Measurements from ENCODE around the gene HK3. TPM values are rescaled to one million over a fixed set of nuclear protein-coding genes. Genes with fewer than 3 reads are reported as not detected.
"Not testable (repeated sequence)": the region's sequence is repeated elsewhere in the genome, so short reads cannot be mapped to it uniquely, and the experiment has no call there.

The HK3 gene
- total RNA-seq, 1 donor from 2014 or later, result 61.2 TPM

DNA sequence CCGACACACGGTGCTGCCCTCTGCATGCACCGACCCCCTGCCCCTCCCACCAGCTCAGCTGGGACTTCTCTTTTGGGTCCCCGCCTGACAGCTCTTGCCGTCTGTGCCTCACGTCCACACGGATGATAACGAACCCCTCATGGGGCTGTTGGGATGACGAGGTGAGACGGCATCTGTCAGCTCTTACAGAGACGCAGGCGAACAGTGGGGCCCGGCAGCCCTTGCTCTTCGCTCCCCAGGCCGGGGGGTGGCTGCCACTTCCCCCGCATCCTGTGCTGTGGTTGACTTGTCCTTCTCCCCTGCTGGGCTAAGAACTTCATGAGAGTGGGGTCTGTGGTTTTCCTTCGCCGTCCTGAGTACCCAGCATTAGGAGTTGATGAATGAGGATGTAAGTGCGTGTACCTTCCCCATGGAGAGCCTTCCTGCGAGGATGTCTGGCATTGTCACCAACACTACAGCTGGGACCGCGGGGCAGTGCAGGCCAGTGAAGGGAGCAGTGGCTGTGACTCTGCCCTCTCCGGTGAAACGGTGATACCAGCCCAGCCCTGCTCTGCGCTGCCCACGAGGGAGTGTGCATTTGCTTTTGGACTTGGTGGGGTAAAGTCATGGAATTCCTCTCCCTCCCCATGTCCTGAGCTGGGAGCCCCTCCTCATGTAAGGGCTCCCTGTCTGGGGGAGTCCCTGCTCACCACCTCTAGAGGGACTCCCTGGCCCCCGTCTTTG is 23.2 kb downstream of the HK3 start:
- ATAC-seq (no peak), DNase-seq (no peak)
- no peaks in the 10 kb centered on the region for H3K9me3 ChIP-seq
- H3K4me1 ChIP-seq, result no peaks in the 10 kb centered on the region
- intact Hi-C loops (cut with DNase I), result no loop called here
- no peak overlapping the region for H3K27ac ChIP-seq
- H3K4me3 ChIP-seq, result no peak overlapping the region
- TF ChIP-seq, protein P1, sequence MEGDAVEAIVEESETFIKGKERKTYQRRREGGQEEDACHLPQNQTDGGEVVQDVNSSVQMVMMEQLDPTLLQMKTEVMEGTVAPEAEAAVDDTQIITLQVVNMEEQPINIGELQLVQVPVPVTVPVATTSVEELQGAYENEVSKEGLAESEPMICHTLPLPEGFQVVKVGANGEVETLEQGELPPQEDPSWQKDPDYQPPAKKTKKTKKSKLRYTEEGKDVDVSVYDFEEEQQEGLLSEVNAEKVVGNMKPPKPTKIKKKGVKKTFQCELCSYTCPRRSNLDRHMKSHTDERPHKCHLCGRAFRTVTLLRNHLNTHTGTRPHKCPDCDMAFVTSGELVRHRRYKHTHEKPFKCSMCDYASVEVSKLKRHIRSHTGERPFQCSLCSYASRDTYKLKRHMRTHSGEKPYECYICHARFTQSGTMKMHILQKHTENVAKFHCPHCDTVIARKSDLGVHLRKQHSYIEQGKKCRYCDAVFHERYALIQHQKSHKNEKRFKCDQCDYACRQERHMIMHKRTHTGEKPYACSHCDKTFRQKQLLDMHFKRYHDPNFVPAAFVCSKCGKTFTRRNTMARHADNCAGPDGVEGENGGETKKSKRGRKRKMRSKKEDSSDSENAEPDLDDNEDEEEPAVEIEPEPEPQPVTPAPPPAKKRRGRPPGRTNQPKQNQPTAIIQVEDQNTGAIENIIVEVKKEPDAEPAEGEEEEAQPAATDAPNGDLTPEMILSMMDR (IDR thresholded peaks at IDR 0.05), result no peak
- no peaks in the 10 kb centered on the region for H3K36me3 ChIP-seq
- peaks cover 48% of the 10 kb centered on the region for H3K27me3 ChIP-seq (ENCODE audit: low read depth)

DNA sequence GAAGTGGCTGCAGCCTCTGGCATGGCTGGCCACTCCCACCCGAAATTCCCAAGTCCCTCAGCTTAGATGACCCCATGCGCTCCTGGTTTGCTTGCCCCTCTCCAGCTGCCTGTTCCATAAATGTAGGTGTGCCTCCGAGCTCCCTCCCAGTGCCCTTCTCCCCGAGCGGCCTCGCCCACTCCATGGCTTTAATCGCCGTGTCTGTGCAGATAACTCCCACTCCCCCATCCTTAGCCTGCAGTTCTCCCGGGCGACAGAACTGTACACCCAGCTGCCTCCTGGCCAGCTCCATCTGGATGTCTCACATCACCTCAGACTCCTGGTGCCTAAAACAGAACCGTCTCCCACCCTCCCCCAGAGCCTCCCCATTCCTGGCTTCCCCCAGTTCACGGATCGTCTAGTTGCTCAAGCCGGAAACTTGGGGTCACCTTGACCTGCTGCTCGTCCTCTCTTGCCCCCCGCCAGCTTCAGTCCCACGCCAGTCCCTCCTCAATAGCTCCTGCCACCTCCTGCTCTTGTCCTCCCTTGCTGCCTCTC is 24.1 kb downstream of the HK3 start:
- Histone ChIP-seq H3K36me3 (no peaks in the 10 kb centered on the region), H3K9me3 (no peaks in the 10 kb centered on the region), H3K4me1 (no peaks in the 10 kb centered on the region), H3K4me3 (no peak overlapping the region), H3K27me3 (ENCODE audit: low read depth) (peaks cover 48% of the 10 kb centered on the region), H3K27ac (no peak overlapping the region)
- DNase-seq, result no peak
- TF ChIP-seq, protein P1 (IDR thresholded peaks at IDR 0.05), result no peak
- no peak for ATAC-seq
- intact Hi-C loops (cut with DNase I), result no loop called here

DNA sequence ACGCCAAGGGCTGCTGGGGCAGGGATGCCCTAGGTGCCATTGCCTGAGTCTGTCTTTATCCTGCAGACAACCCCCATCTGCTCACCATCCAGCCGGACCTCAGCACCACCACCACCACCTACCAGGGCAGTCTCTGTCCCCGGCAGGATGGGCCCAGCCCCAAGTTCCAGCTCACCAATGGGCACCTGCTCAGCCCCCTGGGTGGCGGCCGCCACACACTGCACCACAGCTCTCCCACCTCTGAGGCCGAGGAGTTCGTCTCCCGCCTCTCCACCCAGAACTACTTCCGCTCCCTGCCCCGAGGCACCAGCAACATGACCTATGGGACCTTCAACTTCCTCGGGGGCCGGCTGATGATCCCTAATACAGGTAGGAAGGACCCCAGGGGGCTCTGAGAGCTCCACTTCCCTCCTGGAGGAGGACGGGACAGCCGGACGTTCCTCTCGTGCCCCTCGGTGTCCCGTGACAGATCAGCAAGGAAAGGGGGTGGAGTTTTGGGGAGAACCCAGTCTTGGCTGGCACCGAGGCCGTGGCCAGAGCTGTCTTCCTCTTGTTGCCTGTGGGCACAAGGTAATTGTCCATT is 24.9 kb downstream of the HK3 start:
- intact Hi-C loops (cut with DNase I), result no loop called here
- H3K4me1 ChIP-seq, result no peaks in the 10 kb centered on the region
- TF ChIP-seq, protein P1 (IDR thresholded peaks at IDR 0.05), result no peak
- H3K4me3 ChIP-seq, result no peak overlapping the region
- DNase-seq (no peak), ATAC-seq (no peak)
- no peaks in the 10 kb centered on the region for H3K9me3 ChIP-seq
- no peaks in the 10 kb centered on the region for H3K36me3 ChIP-seq
- no peak overlapping the region for H3K27ac ChIP-seq
- H3K27me3 ChIP-seq (ENCODE audit: low read depth), result peaks cover 44% of the 10 kb centered on the region

DNA sequence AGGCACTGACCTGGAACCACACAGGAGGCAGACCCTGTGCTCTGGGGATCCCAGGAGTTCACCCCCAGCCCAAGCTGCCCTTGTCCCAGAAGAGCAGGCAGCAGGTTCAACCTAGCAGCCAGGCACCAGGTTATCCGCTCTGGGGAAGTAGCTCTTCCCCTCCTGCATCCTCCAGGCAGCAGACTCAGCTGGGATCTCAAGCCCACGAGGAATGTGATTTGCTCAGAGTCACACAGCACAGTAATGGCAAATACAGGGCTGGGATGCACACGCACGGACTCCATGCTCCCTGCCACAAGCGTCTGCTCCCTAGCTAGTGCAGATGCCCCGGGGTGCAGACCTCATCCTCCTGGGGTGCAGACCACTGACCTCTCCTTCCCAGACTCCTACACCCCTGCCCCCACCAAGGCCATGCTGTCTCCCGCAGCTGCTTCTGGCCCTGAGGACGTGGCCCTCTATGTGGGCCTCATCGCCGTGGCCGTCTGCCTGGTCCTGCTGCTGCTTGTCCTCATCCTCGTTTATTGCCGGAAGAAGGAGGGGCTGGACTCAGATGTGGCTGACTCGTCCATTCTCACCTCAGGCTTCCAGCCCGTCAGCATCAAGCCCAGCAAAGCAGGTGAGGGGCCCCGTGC is 25.5 kb downstream of the HK3 start:
- TF ChIP-seq, protein P1 (IDR thresholded peaks at IDR 0.05), result no peak
- H3K27me3 ChIP-seq (ENCODE audit: low read depth), result peaks cover 42% of the 10 kb centered on the region
- no peak for ATAC-seq

DNA sequence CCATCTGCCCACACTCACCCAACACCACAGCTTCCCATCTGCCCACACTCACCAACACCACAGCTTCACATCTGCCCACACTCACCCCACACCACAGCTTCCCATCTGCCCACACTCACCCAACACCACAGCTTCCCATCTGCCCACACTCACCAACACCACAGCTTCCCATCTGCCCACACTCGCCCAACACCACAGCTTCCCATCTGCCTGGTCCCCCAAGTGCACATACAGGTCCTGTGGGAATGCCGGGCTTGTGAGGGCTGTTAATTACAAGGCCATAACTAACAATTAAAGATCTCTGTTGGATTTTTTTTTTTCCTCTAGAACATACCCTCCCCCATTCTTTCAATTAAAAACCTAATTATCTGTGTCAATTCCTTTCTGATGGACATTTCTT is 26.1 kb downstream of the HK3 start:
- H3K4me1 ChIP-seq; DNase-seq; H3K27ac ChIP-seq; H3K9me3 ChIP-seq; H3K36me3 ChIP-seq; intact Hi-C loops (cut with DNase I); H3K4me3 ChIP-seq; ATAC-seq: not testable (repeated sequence)
- peaks cover 46% of the 10 kb centered on the region for H3K27me3 ChIP-seq (ENCODE audit: low read depth)

More for the DNA sequence above, 25.5 kb downstream of the HK3 start:
- Histone ChIP-seq H3K4me3 (no peak overlapping the region), H3K4me1 (no peaks in the 10 kb centered on the region), H3K9me3 (no peaks in the 10 kb centered on the region), H3K27ac (no peak overlapping the region), H3K36me3 (no peaks in the 10 kb centered on the region)
- DNase-seq, result no peak
- intact Hi-C loops (cut with DNase I), result no loop called here

DNA sequence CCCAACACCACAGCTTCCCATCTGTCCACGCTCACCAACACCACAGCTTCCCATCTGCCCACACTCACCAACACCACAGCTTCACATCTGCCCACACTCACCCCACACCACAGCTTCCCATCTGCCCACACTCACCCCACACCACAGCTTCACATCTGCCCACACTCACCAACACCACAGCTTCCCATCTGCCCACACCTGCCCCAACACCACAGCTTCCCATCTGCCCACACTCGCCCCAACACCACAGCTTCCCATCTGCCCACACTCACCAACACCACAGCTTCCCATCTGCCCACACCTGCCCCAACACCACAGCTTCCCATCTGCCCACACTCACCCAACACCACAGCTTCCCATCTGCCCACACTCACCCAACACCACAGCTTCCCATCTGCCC is 26.6 kb downstream of the HK3 start:
- H3K36me3 ChIP-seq; DNase-seq; intact Hi-C loops (cut with DNase I); H3K9me3 ChIP-seq; H3K4me1 ChIP-seq; ATAC-seq; H3K27ac ChIP-seq; H3K4me3 ChIP-seq: not testable (repeated sequence)
- peaks cover 45% of the 10 kb centered on the region for H3K27me3 ChIP-seq (ENCODE audit: low read depth)

DNA sequence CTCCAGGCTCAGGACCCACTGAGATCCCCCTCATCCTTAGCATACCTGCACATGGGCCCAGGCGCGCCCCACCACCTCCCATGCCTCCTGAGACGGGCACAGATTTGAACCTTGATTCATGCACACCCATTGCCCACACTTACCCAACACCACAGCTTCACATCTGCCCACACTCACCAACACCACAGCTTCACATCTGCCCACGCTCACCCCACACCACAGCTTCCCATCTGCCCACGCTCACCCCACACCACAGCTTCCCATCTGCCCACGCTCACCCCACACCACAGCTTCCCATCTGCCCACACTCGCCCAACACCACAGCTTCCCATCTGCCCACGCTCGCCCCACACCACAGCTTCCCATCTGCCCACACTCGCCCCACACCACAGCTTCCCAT is 28.5 kb downstream of the HK3 start:
- intact Hi-C loops (cut with DNase I); H3K4me3 ChIP-seq; H3K27ac ChIP-seq; ATAC-seq; H3K4me1 ChIP-seq; DNase-seq; H3K9me3 ChIP-seq; H3K36me3 ChIP-seq: not testable (repeated sequence)
- H3K27me3 ChIP-seq (ENCODE audit: low read depth), result peaks cover 45% of the 10 kb centered on the region
